ENCODE results near the gene PPM1J.

The PPM1J gene

DNA sequence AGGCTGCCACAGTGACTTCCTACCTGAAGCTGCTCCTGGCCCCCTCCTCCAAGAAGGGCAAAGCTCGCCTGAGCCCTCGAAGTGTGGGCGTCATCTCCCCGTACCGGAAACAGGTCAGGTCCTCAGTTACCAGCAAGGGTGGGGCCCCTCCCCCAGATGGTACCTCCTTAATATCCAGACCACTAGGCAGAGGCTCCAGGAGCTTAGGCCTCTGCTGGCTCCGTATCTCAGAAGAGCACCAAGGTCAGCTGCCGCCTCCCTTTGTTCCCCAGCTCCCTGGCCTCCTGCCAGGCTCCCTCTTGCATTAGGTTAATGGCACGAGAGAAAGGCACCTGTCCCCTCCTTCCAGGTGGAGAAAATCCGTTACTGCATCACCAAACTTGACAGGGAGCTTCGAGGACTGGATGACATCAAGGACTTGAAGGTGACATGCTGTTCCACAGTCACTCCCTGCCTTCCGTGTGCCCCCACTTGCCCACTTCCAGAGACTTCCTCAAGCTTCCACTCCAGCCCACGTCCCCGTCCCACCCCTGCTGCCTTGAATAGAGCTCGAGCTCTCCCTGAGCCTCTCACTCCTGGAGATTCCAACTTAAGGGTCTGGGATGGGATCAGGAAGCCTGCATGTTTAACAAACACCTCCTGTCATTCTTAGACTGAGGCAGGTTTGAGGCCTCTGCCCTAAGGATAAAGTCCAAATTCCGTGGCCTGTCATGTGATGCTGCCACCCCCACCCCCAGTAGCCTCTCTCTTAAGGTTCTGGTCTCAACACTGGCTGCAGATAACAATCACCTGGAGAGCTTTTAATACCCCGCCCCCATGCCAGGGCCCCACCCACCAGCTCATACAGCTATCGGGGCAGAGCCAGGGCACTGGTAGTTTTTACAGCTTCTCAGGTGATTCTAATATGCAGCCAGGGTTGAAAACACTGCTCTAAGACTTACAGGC is 16.5 kb downstream of the PPM1J start:
- Histone ChIP-seq H3K9me3 (ENCODE audit: control insufficient read depth in 2 of 2, low read length in 2 of 2) (no peaks in the 10 kb centered on the region), H3K27ac (ENCODE audit: low read depth in 2 of 2, low read length in 2 of 2) (peak overlapping the region; percentile 82 to 88), H3K9ac (ENCODE audit: low read depth in 1 of 2, low read length in 2 of 2) (peak overlapping the region in 1 of 2 donors; percentile 70)

GRCh38 chr1:112697781-112698201 is 17.3 kb downstream of the PPM1J start:
- H3K4me1 ChIP-seq (ENCODE audit: control insufficient read depth in 2 of 2, insufficient read depth in 2 of 2, low read length in 2 of 2), result peaks cover 41 to 44% of the 10 kb centered on the region in 2 donors
- H3K9me3 ChIP-seq (ENCODE audit: control insufficient read depth in 2 of 2, low read length in 2 of 2), result no peaks in the 10 kb centered on the region
- H3K27ac ChIP-seq (ENCODE audit: low read depth in 2 of 2, low read length in 2 of 2), result peak overlapping the region; percentile 77 to 88
- peak overlapping the region in 1 of 2 donors; percentile 28 for H3K9ac ChIP-seq (ENCODE audit: low read depth in 1 of 2, low read length in 2 of 2)
- peaks cover 53 to 64% of the 10 kb centered on the region in 2 donors for H3K36me3 ChIP-seq (ENCODE audit: control insufficient read depth in 2 of 2, insufficient read depth in 2 of 2, low read length in 2 of 2)
- H3K27me3 ChIP-seq (ENCODE audit: control insufficient read depth in 2 of 2, insufficient read depth in 2 of 2, low read length in 2 of 2), result no peaks in the 10 kb centered on the region
- no peak overlapping the region for H3K4me3 ChIP-seq (ENCODE audit: low read length in 2 of 2)

More for the DNA sequence above, 16.5 kb downstream of the PPM1J start:
- peaks cover 47 to 48% of the 10 kb centered on the region in 2 donors for H3K4me1 ChIP-seq (ENCODE audit: control insufficient read depth in 2 of 2, insufficient read depth in 2 of 2, low read length in 2 of 2)
- peaks cover 53 to 67% of the 10 kb centered on the region in 2 donors for H3K36me3 ChIP-seq (ENCODE audit: control insufficient read depth in 2 of 2, insufficient read depth in 2 of 2, low read length in 2 of 2)
- H3K27me3 ChIP-seq (ENCODE audit: control insufficient read depth in 2 of 2, insufficient read depth in 2 of 2, low read length in 2 of 2), result no peaks in the 10 kb centered on the region
- H3K4me3 ChIP-seq (ENCODE audit: low read length in 2 of 2), result no peak overlapping the region

DNA sequence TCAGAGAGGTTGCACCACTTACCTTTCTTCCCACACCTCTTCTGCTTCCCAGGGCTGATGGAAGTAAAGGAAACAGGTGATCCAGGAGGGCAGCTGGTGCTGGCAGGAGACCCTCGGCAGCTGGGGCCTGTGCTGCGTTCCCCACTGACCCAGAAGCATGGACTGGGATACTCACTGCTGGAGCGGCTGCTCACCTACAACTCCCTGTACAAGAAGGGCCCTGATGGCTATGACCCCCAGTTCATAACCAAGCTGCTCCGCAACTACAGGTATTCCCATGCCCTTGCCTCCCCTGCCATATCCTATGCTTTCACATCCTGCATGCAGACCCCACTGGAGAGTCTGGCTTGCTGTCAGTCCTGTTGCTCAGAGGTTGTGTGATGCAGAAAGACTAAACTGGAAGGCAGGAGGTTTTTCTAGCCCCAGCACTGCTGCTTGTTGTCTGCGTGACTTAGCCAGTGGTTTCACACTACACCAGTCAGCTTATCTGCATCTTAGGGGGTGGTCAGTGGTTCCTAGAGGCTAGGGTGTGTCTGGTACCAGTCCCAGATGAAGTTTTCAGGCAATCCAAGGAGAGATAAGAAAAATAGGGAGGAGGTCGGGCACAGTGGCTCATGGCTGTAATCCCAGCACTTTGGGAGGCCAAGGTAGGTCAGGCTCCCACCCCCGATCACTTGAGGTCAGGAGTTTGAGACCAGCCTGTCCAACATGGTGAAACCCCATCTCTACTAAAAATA is 18.4 kb downstream of the PPM1J start:
- no peaks in the 10 kb centered on the region for H3K9me3 ChIP-seq (ENCODE audit: control insufficient read depth in 2 of 2, low read length in 2 of 2)
- H3K27me3 ChIP-seq (ENCODE audit: control insufficient read depth in 2 of 2, insufficient read depth in 2 of 2, low read length in 2 of 2), result no peaks in the 10 kb centered on the region
- H3K4me3 ChIP-seq (ENCODE audit: low read length in 2 of 2), result no peak overlapping the region
- peaks cover 53 to 61% of the 10 kb centered on the region in 2 donors for H3K36me3 ChIP-seq (ENCODE audit: control insufficient read depth in 2 of 2, insufficient read depth in 2 of 2, low read length in 2 of 2)
- H3K4me1 ChIP-seq (ENCODE audit: control insufficient read depth in 2 of 2, insufficient read depth in 2 of 2, low read length in 2 of 2), result peaks cover 35 to 37% of the 10 kb centered on the region in 2 donors
- no peak overlapping the region for H3K9ac ChIP-seq (ENCODE audit: low read depth in 1 of 2, low read length in 2 of 2)
- H3K27ac ChIP-seq (ENCODE audit: low read depth in 2 of 2, low read length in 2 of 2), result no peak overlapping the region

DNA sequence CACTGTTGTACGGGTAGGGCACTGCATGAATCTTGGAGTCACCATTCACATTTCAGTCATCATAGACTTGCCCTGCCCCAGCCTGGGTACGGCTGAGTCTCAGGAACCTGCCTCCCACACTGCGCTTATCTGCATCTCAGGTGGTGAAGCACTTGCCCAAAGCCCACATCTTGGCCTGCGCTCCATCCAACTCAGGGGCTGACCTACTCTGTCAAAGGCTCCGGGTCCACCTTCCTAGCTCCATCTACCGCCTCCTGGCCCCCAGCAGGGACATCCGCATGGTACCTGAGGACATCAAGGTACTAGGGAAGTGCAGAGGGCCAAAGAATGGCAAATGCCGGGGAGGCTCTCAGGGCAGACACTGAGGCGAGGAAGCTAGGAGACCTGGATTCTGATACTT is 19.9 kb downstream of the PPM1J start:
- Histone ChIP-seq H3K9ac (ENCODE audit: low read depth in 1 of 2, low read length in 2 of 2) (no peak overlapping the region), H3K27me3 (ENCODE audit: control insufficient read depth in 2 of 2, insufficient read depth in 2 of 2, low read length in 2 of 2) (no peaks in the 10 kb centered on the region), H3K4me1 (ENCODE audit: control insufficient read depth in 2 of 2, insufficient read depth in 2 of 2, low read length in 2 of 2) (peaks cover 20 to 23% of the 10 kb centered on the region in 2 donors), H3K36me3 (ENCODE audit: control insufficient read depth in 2 of 2, insufficient read depth in 2 of 2, low read length in 2 of 2) (peaks cover 54 to 58% of the 10 kb centered on the region in 2 donors), H3K9me3 (ENCODE audit: control insufficient read depth in 2 of 2, low read length in 2 of 2) (no peaks in the 10 kb centered on the region), H3K27ac (ENCODE audit: low read depth in 2 of 2, low read length in 2 of 2) (no peak overlapping the region), H3K4me3 (ENCODE audit: low read length in 2 of 2) (no peak overlapping the region)

GRCh38 chr1:112694363-112694929 is 20.7 kb downstream of the PPM1J start:
- Histone ChIP-seq H3K4me1 (ENCODE audit: control insufficient read depth in 2 of 2, insufficient read depth in 2 of 2, low read length in 2 of 2) (peaks cover 12 to 14% of the 10 kb centered on the region in 2 donors), H3K27ac (ENCODE audit: low read depth in 2 of 2, low read length in 2 of 2) (no peak overlapping the region), H3K36me3 (ENCODE audit: control insufficient read depth in 2 of 2, insufficient read depth in 2 of 2, low read length in 2 of 2) (peaks cover 57 to 58% of the 10 kb centered on the region in 2 donors), H3K9me3 (ENCODE audit: control insufficient read depth in 2 of 2, low read length in 2 of 2) (no peaks in the 10 kb centered on the region), H3K9ac (ENCODE audit: low read depth in 1 of 2, low read length in 2 of 2) (no peak overlapping the region), H3K4me3 (ENCODE audit: low read length in 2 of 2) (no peak overlapping the region), H3K27me3 (ENCODE audit: control insufficient read depth in 2 of 2, insufficient read depth in 2 of 2, low read length in 2 of 2) (no peaks in the 10 kb centered on the region)

GRCh38 chr1:112693821-112694220 is 21.3 kb downstream of the PPM1J start:
- no peak overlapping the region for H3K9ac ChIP-seq (ENCODE audit: low read depth in 1 of 2, low read length in 2 of 2)
- H3K36me3 ChIP-seq (ENCODE audit: control insufficient read depth in 2 of 2, insufficient read depth in 2 of 2, low read length in 2 of 2), result peaks cover 56 to 59% of the 10 kb centered on the region in 2 donors
- no peaks in the 10 kb centered on the region for H3K27me3 ChIP-seq (ENCODE audit: control insufficient read depth in 2 of 2, insufficient read depth in 2 of 2, low read length in 2 of 2)
- no peak overlapping the region for H3K27ac ChIP-seq (ENCODE audit: low read depth in 2 of 2, low read length in 2 of 2)
- H3K4me1 ChIP-seq (ENCODE audit: control insufficient read depth in 2 of 2, insufficient read depth in 2 of 2, low read length in 2 of 2), result peaks cover 8 to 9% of the 10 kb centered on the region in 2 donors
- no peak overlapping the region for H3K4me3 ChIP-seq (ENCODE audit: low read length in 2 of 2)
- H3K9me3 ChIP-seq (ENCODE audit: control insufficient read depth in 2 of 2, low read length in 2 of 2), result no peaks in the 10 kb centered on the region

GRCh38 chr1:112692681-112693080 is 22.5 kb downstream of the PPM1J start:
- Histone ChIP-seq H3K9me3 (ENCODE audit: control insufficient read depth in 2 of 2, low read length in 2 of 2) (no peaks in the 10 kb centered on the region), H3K4me1 (ENCODE audit: control insufficient read depth in 2 of 2, insufficient read depth in 2 of 2, low read length in 2 of 2) (peaks cover 0 to 3% of the 10 kb centered on the region in 2 donors), H3K27me3 (ENCODE audit: control insufficient read depth in 2 of 2, insufficient read depth in 2 of 2, low read length in 2 of 2) (no peaks in the 10 kb centered on the region), H3K27ac (ENCODE audit: low read depth in 2 of 2, low read length in 2 of 2) (no peak overlapping the region), H3K36me3 (ENCODE audit: control insufficient read depth in 2 of 2, insufficient read depth in 2 of 2, low read length in 2 of 2) (peaks cover 53 to 62% of the 10 kb centered on the region in 2 donors), H3K4me3 (ENCODE audit: low read length in 2 of 2) (no peak overlapping the region), H3K9ac (ENCODE audit: low read depth in 1 of 2, low read length in 2 of 2) (no peak overlapping the region)

DNA sequence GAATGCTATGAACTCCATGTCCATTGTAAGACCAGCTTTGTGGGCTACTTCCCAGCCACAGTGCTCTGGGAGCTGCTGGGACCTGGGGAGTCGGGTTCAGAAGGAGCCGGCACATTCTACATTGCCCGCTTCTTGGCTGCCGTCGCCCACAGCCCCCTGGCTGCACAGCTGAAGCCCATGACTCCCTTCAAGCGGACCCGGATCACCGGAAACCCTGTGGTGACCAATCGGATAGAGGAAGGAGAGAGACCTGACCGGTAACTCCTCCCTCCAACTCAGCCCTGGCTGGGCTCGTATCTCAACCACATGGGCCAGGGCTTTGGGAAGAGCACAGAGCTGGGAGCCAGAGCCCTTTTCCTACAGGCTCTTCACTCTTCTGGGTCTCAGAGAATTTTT is 25.3 kb downstream of the PPM1J start:
- H3K27ac ChIP-seq (ENCODE audit: low read depth in 2 of 2, low read length in 2 of 2), result no peak overlapping the region
- H3K9ac ChIP-seq (ENCODE audit: low read depth in 1 of 2, low read length in 2 of 2), result no peak overlapping the region
- peaks cover 0 to 3% of the 10 kb centered on the region in 2 donors for H3K4me1 ChIP-seq (ENCODE audit: control insufficient read depth in 2 of 2, insufficient read depth in 2 of 2, low read length in 2 of 2)
- H3K4me3 ChIP-seq (ENCODE audit: low read length in 2 of 2), result no peak overlapping the region
- no peaks in the 10 kb centered on the region for H3K9me3 ChIP-seq (ENCODE audit: control insufficient read depth in 2 of 2, low read length in 2 of 2)
- no peaks in the 10 kb centered on the region for H3K27me3 ChIP-seq (ENCODE audit: control insufficient read depth in 2 of 2, insufficient read depth in 2 of 2, low read length in 2 of 2)
- peaks cover 38 to 48% of the 10 kb centered on the region in 2 donors for H3K36me3 ChIP-seq (ENCODE audit: control insufficient read depth in 2 of 2, insufficient read depth in 2 of 2, low read length in 2 of 2)

DNA sequence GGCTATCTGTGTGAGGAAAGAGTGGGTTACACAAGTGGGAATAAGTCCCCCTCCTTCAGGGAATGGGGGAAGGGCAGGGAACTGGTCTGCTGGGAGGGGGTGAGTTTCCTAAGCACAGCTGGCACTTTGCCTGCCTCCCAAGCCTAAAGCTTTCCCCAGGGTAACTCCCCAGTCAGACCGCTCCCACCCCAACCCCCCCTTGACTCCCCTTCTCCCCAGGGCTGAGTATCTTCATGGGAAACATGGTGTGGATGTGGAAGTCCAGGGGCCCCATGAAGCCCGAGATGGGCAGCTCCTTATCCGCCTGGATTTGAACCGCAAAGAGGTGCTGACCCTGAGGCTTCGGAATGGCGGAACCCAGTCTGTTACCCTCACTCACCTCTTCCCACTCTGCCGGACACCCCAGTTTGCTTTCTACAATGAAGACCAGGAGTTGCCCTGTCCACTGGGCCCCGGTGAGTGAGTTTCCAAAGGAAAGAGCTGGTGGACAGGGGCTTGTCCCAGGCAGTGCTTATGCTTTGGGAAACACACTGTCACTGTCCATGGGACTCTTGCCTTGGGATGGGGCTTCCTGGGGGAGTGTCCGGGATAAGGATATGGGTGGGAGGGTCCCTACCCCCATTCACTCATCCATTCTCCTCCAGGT is 25.8 kb downstream of the PPM1J start:
- H3K9ac ChIP-seq (ENCODE audit: low read depth in 1 of 2, low read length in 2 of 2), result no peak overlapping the region
- H3K9me3 ChIP-seq (ENCODE audit: control insufficient read depth in 2 of 2, low read length in 2 of 2), result no peaks in the 10 kb centered on the region
- no peak overlapping the region for H3K4me3 ChIP-seq (ENCODE audit: low read length in 2 of 2)
- peaks cover 34 to 43% of the 10 kb centered on the region in 2 donors for H3K36me3 ChIP-seq (ENCODE audit: control insufficient read depth in 2 of 2, insufficient read depth in 2 of 2, low read length in 2 of 2)
- no peak overlapping the region for H3K27ac ChIP-seq (ENCODE audit: low read depth in 2 of 2, low read length in 2 of 2)
- no peaks in the 10 kb centered on the region for H3K27me3 ChIP-seq (ENCODE audit: control insufficient read depth in 2 of 2, insufficient read depth in 2 of 2, low read length in 2 of 2)
- H3K4me1 ChIP-seq (ENCODE audit: control insufficient read depth in 2 of 2, insufficient read depth in 2 of 2, low read length in 2 of 2), result peaks cover 0 to 3% of the 10 kb centered on the region in 2 donors
